Endothelial cell of umbilical vein (primary cell): Measurements from ENCODE around the gene NFIA. TPM values are rescaled to one million over a fixed set of nuclear protein-coding genes. Genes with fewer than 3 reads are reported as not detected.

ENCODE experiments used
- BruUV-seq: library from RNA; stranded (reverse); fragments of 400-500 nt; replicated peaks from 2 replicates; lab custom pipeline; 2021; lab: Mats Ljungman, UMichigan
- CTCF ChIA-PET: fragments of 300-600, 350-600 bp; sonication (Branson Sonifier 250); formaldehyde crosslinking; loops from one replicate; lab custom pipeline; 2021; ENCODE audit warnings: antibody characterized with exemption, inconsistent platforms; lab: Charles Lee
- POLR2A ChIA-PET: fragments of 300-600, 350-600 bp; sonication (Branson Sonifier 250); formaldehyde crosslinking; loops from one replicate; lab custom pipeline; 2021; ENCODE audit warnings: antibody characterized with exemption, inconsistent platforms; lab: Charles Lee
- DNase-seq: peaks from one replicate; pipeline ENCODE4 v3.0.0-alpha.2; 2011; ENCODE audit warnings: low read depth, low spot score
- FAIRE-seq: peaks from 2 replicates; lab custom pipeline; 2011; peaks lifted over from hg19 to GRCh38; lab: Jason Lieb, UNC
- H2AFZ ChIP-seq: 2 replicates; pipeline ENCODE4 v1.6.0; 2012; ENCODE audit warnings: low read depth, low read length, control low read depth, inconsistent platforms
- H3K27ac ChIP-seq: 2 replicates; pipeline ENCODE4 v1.5.1; 2011; ENCODE audit warnings: low read depth, mild to moderate bottlenecking, control low read depth, low read length, moderate library complexity; ENCODE audit not compliant: insufficient read depth
- H3K27me3 ChIP-seq, 2 experiments: 2 replicates each; pipeline versions ENCODE4 v1.6.0 to v1.6.1; 2011; ENCODE audit warnings: low read length in 2 of 2, mixed read lengths in 1 of 2; ENCODE audit not compliant: control insufficient read depth in 2 of 2, insufficient read depth in 2 of 2
- H3K36me3 ChIP-seq, 2 experiments: 2 replicates in 1 of 2; 3 replicates in 1 of 2; pipeline ENCODE4 v1.5.1; 2011; ENCODE audit warnings: low read length in 2 of 2, mild to moderate bottlenecking in 1 of 2, moderate library complexity in 1 of 2; ENCODE audit not compliant: control insufficient read depth in 2 of 2, insufficient read depth in 2 of 2; ENCODE audit errors: extremely low read depth in 1 of 2
- H3K4me1 ChIP-seq: 3 replicates; pipeline ENCODE4 v1.5.1; 2011; ENCODE audit warnings: mild to moderate bottlenecking, low read length; ENCODE audit not compliant: control insufficient read depth, insufficient read depth; ENCODE audit errors: extremely low read depth
- H3K4me2 ChIP-seq: 2 replicates; pipeline ENCODE4 v1.6.1; 2011; ENCODE audit warnings: low read length, control low read depth, mixed read lengths; ENCODE audit not compliant: insufficient read depth
- H3K4me3 ChIP-seq, 3 experiments: fragments of 200-600 bp in 1 of 3; sonication (generic), shearing (Covaris generic) in 1 of 3; replicated peaks in 1 of 3; 2 replicates each; pipeline ENCODE4 v1.5.1; 2011 to 2016; ENCODE audit warnings: control low read depth in 3 of 3, low read length in 3 of 3, mild to moderate bottlenecking in 2 of 3, inconsistent platforms in 1 of 3, low read depth in 1 of 3, moderate library complexity in 1 of 3; ENCODE audit not compliant: insufficient read depth in 1 of 3
- H3K79me2 ChIP-seq: 2 replicates; pipeline ENCODE4 v1.6.0; 2012; ENCODE audit warnings: low read length, inconsistent platforms; ENCODE audit not compliant: control insufficient read depth, insufficient read depth
- H3K9ac ChIP-seq: replicated peaks from 2 replicates; pipeline ENCODE3; 2011; ENCODE audit warnings: low read length, control low read depth; ENCODE audit not compliant: insufficient read depth; ENCODE audit errors: extremely low read depth
- H3K9me1 ChIP-seq: replicated peaks from 3 replicates; pipeline ENCODE4 v1.6.0; 2011; ENCODE audit warnings: mild to moderate bottlenecking, low read length; ENCODE audit not compliant: control insufficient read depth, insufficient read depth; ENCODE audit errors: extremely low read depth
- H3K9me3 ChIP-seq: replicated peaks from 2 replicates; pipeline ENCODE4 v1.5.1; 2012; ENCODE audit warnings: low read length, inconsistent platforms; ENCODE audit not compliant: control insufficient read depth, insufficient read depth
- H4K20me1 ChIP-seq: replicated peaks from 2 replicates; pipeline ENCODE3; 2011; ENCODE audit warnings: mild to moderate bottlenecking, low read length; ENCODE audit not compliant: control insufficient read depth, insufficient read depth; ENCODE audit errors: extremely low read depth
- CTCF ChIP-seq, 2 donors: IDR thresholded peaks; 1 replicate in 1 of 2; 2 replicates in 1 of 2; pipeline ENCODE4 v1.5.1; 2011; ENCODE audit warnings: low read length in 2 of 2, mild to moderate bottlenecking in 2 of 2, moderate library complexity in 2 of 2, control low read depth in 1 of 2, inconsistent platforms in 1 of 2, low read depth in 1 of 2; ENCODE audit not compliant: insufficient read depth in 1 of 2; ENCODE audit errors: extremely low read depth in 1 of 2
- EZH2 ChIP-seq: IDR thresholded peaks from 2 replicates; pipeline ENCODE4 v1.6.1; 2012; ENCODE audit warnings: borderline replicate concordance, low read depth, mild to moderate bottlenecking, moderate library complexity, low read length, inconsistent platforms; ENCODE audit not compliant: severe bottlenecking
- FOS ChIP-seq: IDR thresholded peaks from 2 replicates; pipeline ENCODE4 v1.6.1; 2011; ENCODE audit warnings: mild to moderate bottlenecking, low read length, moderate library complexity, borderline replicate concordance; ENCODE audit not compliant: insufficient read depth
- GATA2 ChIP-seq: IDR thresholded peaks from 2 replicates; pipeline ENCODE4 v1.7.0; 2011; ENCODE audit warnings: low read depth, mild to moderate bottlenecking, moderate library complexity, mixed read lengths, low read length; ENCODE audit not compliant: insufficient read length, insufficient read depth
- JUN ChIP-seq: IDR thresholded peaks from 2 replicates; pipeline ENCODE4 v1.6.1; 2011; ENCODE audit warnings: borderline replicate concordance, low read depth; ENCODE audit not compliant: insufficient read length, insufficient read depth
- MYC ChIP-seq: IDR thresholded peaks from one replicate; pipeline ENCODE4 v1.6.1; 2011; ENCODE audit warnings: mild to moderate bottlenecking, low read depth, low read length
- POLR2A ChIP-seq: IDR thresholded peaks from 2 replicates; pipeline ENCODE4 v1.6.1; 2012; ENCODE audit warnings: low read depth, mild to moderate bottlenecking, control low read depth, low read length
- POLR2AphosphoS5 ChIP-seq: IDR thresholded peaks from 2 replicates; pipeline ENCODE4 v1.6.1; 2012; ENCODE audit warnings: low read depth, mild to moderate bottlenecking, control low read depth, low read length, moderate library complexity; ENCODE audit not compliant: insufficient read depth
- dilution Hi-C: fragments of 300-500 bp; cut with MboI; formaldehyde crosslinking; loops from one replicate; pipeline ENCODE4 v1.15.0; 2019; ENCODE audit warnings: low sequenced_read_pairs; ENCODE audit not compliant: extremely low pct_ligation_motif_present
- intact Hi-C: fragments of 100-400 bp; cut with micrococcal nuclease; formaldehyde crosslinking; loops from one replicate; pipeline ENCODE4 v1.10.0; 2022
- polyA plus RNA-seq, 4 experiments: library from polyadenylated mRNA; depleted of rRNA in 3 of 4; stranded (reverse) in 3 of 4; unstranded in 1 of 4; fragments of >200 nt; gene quantifications; 2 replicates each; pipeline versions ENCODE4 v1.2.1 to v1.2.3, GENCODE V29; 2011 to 2012; ENCODE audit warnings: missing spikeins in 1 of 4
- total RNA-seq: library from RNA; stranded (reverse); gene quantifications from 2 replicates; pipeline ENCODE4 v1.2.3, GENCODE V29; 2021
- TF ChIP-seq, protein P1 (sequence below): IDR thresholded peaks from 2 replicates; pipeline ENCODE4 v1.6.1; 2011; ENCODE audit not compliant: insufficient read depth, insufficient read length

The NFIA gene
- total and polyA plus RNA-seq, 2 donors (not counting 3 experiments of a cell fraction or from before 2014, with no cell fraction given): 25.5 to 47.0 TPM

DNA sequence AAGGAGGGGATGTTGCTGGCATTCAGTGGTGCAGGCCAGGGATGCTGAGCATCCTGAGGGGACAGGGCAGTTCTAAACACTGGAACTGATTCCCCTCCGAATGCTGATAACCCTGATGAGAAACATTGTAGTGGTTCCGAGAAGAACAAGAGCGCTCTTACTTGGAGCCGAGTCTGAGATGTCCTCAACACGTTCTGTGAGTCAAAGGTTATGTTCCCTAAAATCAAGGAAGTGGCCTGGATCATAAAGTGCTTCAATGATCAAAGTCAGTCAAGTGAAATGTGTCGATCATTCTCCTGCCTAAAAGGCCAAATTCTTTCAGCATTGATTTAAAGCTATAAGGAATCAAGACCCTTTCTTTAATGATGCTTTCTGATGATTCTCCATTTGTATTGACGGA, 234.1 kb downstream of the NFIA start:
- no peak overlapping the region for H3K9ac ChIP-seq
- ChIA-PET POLR2A (no interaction called here), CTCF (interaction anchor here (1.0 kb wide), 1 partner anchor 22 kb away, joined by 3 read pairs; no protein-coding TSS in a partner anchor)
- BruUV-seq: no TSS peak
- no peaks in the 10 kb centered on the region for H3K36me3 ChIP-seq
- no peaks in the 10 kb centered on the region for H4K20me1 ChIP-seq
- no peaks in the 10 kb centered on the region for H3K27me3 ChIP-seq
- H3K9me1 ChIP-seq: no peaks in the 10 kb centered on the region
- dilution Hi-C loops (no loop called here), intact Hi-C loops (loop anchor here (5.0 kb wide), 1 partner anchor 234 kb away; the partner anchor contains the start of gene NFIA)
- FAIRE-seq (no peak), DNase-seq (no peak)
- no peak overlapping the region for H3K27ac ChIP-seq
- no peak overlapping the region for H3K4me2 ChIP-seq
- H3K4me1 ChIP-seq: peaks cover 15% of the 10 kb centered on the region
- TF ChIP-seq, protein P1, sequence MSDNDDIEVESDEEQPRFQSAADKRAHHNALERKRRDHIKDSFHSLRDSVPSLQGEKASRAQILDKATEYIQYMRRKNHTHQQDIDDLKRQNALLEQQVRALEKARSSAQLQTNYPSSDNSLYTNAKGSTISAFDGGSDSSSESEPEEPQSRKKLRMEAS: no peak
- TF ChIP-seq CTCF (IDR thresholded peaks at IDR 0.05; ENCODE audit: extremely low read depth in 1 of 2, insufficient read depth in 1 of 2, low read depth in 1 of 2, low read length in 2 of 2): no peak
- TF ChIP-seq MYC: no peak
- TF ChIP-seq POLR2A: no peak
- no peak for TF ChIP-seq EZH2
- TF ChIP-seq GATA2: no peak
- no peak for TF ChIP-seq FOS
- TF ChIP-seq POLR2AphosphoS5: no peak
- no peak for TF ChIP-seq JUN
- H3K4me3 ChIP-seq: no peak overlapping the region
- no peak overlapping the region for H2AFZ ChIP-seq
- no peaks in the 10 kb centered on the region for H3K9me3 ChIP-seq
- H3K79me2 ChIP-seq: no peaks in the 10 kb centered on the region
